MM.1S (cell line): ENCODE results near the gene CENPF.

Experiments
- CTCF ChIP-seq: fragments of 300-600 bp; sonication (generic); IDR thresholded peaks from 2 replicates; pipeline ENCODE4 v1.5.1; 2016; ENCODE audit warnings: antibody characterized with exemption, low read length, mixed read lengths
- EZH2 ChIP-seq: fragments of 300-600 bp; sonication (generic); optimal IDR thresholded peaks from 2 replicates; pipeline ENCODE3; 2017; ENCODE audit warnings: low read depth, mild to moderate bottlenecking, antibody characterized with exemption, low read length, mixed read lengths

- no peak for TF ChIP-seq EZH2
- no peak for TF ChIP-seq CTCF
Observed at GRCh38 chr1:214587165-214587564, 15.8 kb upstream of the CENPF start.
